Neural progenitor cell (in vitro differentiated cells): Measurements from ENCODE around the gene OPRD1. TPM values are rescaled to one million over a fixed set of nuclear protein-coding genes. Genes with fewer than 3 reads are reported as not detected.

Source experiments
- DNase-seq: peaks from one replicate; pipeline ENCODE4 v3.0.0-alpha.2; 2016; ENCODE audit warnings: low spot score
- H2AFZ ChIP-seq: fragments of 200-600 bp; sonication (generic); replicated peaks from 2 replicates; pipeline ENCODE4 v1.6.1; 2016; ENCODE audit warnings: antibody characterized with exemption
- H3F3A ChIP-seq: fragments of 200-600 bp; sonication (generic); 2 replicates; pipeline ENCODE4 v1.6.1; 2016; ENCODE audit warnings: antibody characterized with exemption, low read depth
- H3K27ac ChIP-seq: fragments of 200-600 bp; sonication (generic); 2 replicates; pipeline ENCODE4 v1.5.1; 2016; ENCODE audit warnings: mild to moderate bottlenecking
- H3K27me3 ChIP-seq: fragments of 200-600 bp; sonication (generic); 2 replicates; pipeline ENCODE4 v1.6.1; 2016; ENCODE audit warnings: mild to moderate bottlenecking, moderate library complexity
- H3K36me3 ChIP-seq: fragments of 200-600 bp; sonication (generic); 2 replicates; pipeline ENCODE4 v1.5.1; 2016
- H3K4me1 ChIP-seq: fragments of 200-600 bp; sonication (generic); 2 replicates; pipeline ENCODE4 v1.6.1; 2016; ENCODE audit warnings: mixed run types
- H3K4me2 ChIP-seq: fragments of 200-600 bp; sonication (generic); 2 replicates; pipeline ENCODE4 v1.6.1; 2016
- H3K4me3 ChIP-seq: fragments of 200-600 bp; sonication (generic); 2 replicates; pipeline ENCODE4 v1.5.1; 2016
- H3K79me2 ChIP-seq: fragments of 200-600 bp; sonication (generic); 2 replicates; pipeline ENCODE4 v1.6.1; 2016; ENCODE audit warnings: low read depth
- H3K9ac ChIP-seq: fragments of 200-600 bp; sonication (generic); 2 replicates; pipeline ENCODE4 v1.6.1; 2016
- H3K9me3 ChIP-seq: fragments of 200-600 bp; sonication (generic); 2 replicates; pipeline ENCODE4 v1.5.1; 2016; ENCODE audit warnings: low read depth
- H4K20me1 ChIP-seq: fragments of 200-600 bp; sonication (generic); 2 replicates; pipeline ENCODE4 v1.6.1; 2016; ENCODE audit warnings: low read depth
- H3K27ac Mint-ChIP-seq: 3 replicates; pipeline ENCODE4 v1.8.0; 2021; ENCODE audit warnings: mixed read lengths
- H3K27me3 Mint-ChIP-seq: 2 replicates; pipeline ENCODE4 v1.8.0; 2022; ENCODE audit warnings: low read depth, mild to moderate bottlenecking, inconsistent platforms, moderate library complexity, mixed read lengths; ENCODE audit not compliant: insufficient read depth
- H3K36me3 Mint-ChIP-seq: 3 replicates; pipeline ENCODE4 v1.8.0; 2021; ENCODE audit warnings: mixed read lengths
- H3K4me1 Mint-ChIP-seq: 3 replicates; pipeline ENCODE4 v1.8.0; 2021; ENCODE audit warnings: mixed read lengths
- H3K4me3 Mint-ChIP-seq: 3 replicates; pipeline ENCODE4 v1.8.0; 2021; ENCODE audit warnings: mild to moderate bottlenecking, moderate library complexity, mixed read lengths
- H3K9me3 Mint-ChIP-seq: 3 replicates; pipeline ENCODE4 v1.8.0; 2020; ENCODE audit warnings: mixed read lengths
- CTCF ChIP-seq: fragments of 200-600 bp; sonication (generic); IDR thresholded peaks from 2 replicates; pipeline ENCODE4 v1.5.1; 2017; ENCODE audit warnings: antibody characterized with exemption, mild to moderate bottlenecking
- EZH2 ChIP-seq: fragments of 200-600 bp; sonication (generic); IDR thresholded peaks from 2 replicates; pipeline ENCODE4 v1.6.1; 2017; ENCODE audit warnings: antibody characterized with exemption, mild to moderate bottlenecking, moderate library complexity
- EZH2phosphoT487 ChIP-seq: fragments of 200-600 bp; sonication (generic); IDR thresholded peaks from 2 replicates; pipeline ENCODE4 v1.6.1; 2017; ENCODE audit warnings: antibody characterized with exemption
- total RNA-seq: library from RNA; depleted of rRNA; stranded (reverse); fragments of >200 nt; gene quantifications from 2 replicates; pipeline ENCODE4 v1.2.3, GENCODE V29; 2015; ENCODE audit warnings: low replicate concordance

OPRD1 gene
- total RNA-seq, 1 donor from 2014 or later: 0.37 TPM

GRCh38 chr1:28778021-28778420, 33.9 kb upstream of the OPRD1 start:
- no peaks in the 10 kb centered on the region for H3K4me1 ChIP-seq
- H4K20me1 ChIP-seq: peaks cover 22% of the 10 kb centered on the region
- Mint-ChIP-seq H3K4me3 (no peak overlapping the region), H3K27me3 (peaks cover 7% of the 10 kb centered on the region), H3K9me3 (no peaks in the 10 kb centered on the region), H3K27ac (no peak overlapping the region), H3K4me1 (peaks cover 11% of the 10 kb centered on the region), H3K36me3 (peaks cover 2% of the 10 kb centered on the region)
- no peaks in the 10 kb centered on the region for H3K27me3 ChIP-seq
- H3K4me2 ChIP-seq: no peak overlapping the region
- no peaks in the 10 kb centered on the region for H3K79me2 ChIP-seq
- H3F3A ChIP-seq: peaks cover 36% of the 10 kb centered on the region
- no peaks in the 10 kb centered on the region for H3K36me3 ChIP-seq
- no peak overlapping the region for H3K27ac ChIP-seq
- no peak overlapping the region for H3K9ac ChIP-seq
- H3K4me3 ChIP-seq: no peak overlapping the region
- TF ChIP-seq EZH2 (no peak), EZH2phosphoT487 (no peak), CTCF (no peak)
- H2AFZ ChIP-seq: no peak overlapping the region
- no peak for DNase-seq
- H3K9me3 ChIP-seq: no peaks in the 10 kb centered on the region

DNA sequence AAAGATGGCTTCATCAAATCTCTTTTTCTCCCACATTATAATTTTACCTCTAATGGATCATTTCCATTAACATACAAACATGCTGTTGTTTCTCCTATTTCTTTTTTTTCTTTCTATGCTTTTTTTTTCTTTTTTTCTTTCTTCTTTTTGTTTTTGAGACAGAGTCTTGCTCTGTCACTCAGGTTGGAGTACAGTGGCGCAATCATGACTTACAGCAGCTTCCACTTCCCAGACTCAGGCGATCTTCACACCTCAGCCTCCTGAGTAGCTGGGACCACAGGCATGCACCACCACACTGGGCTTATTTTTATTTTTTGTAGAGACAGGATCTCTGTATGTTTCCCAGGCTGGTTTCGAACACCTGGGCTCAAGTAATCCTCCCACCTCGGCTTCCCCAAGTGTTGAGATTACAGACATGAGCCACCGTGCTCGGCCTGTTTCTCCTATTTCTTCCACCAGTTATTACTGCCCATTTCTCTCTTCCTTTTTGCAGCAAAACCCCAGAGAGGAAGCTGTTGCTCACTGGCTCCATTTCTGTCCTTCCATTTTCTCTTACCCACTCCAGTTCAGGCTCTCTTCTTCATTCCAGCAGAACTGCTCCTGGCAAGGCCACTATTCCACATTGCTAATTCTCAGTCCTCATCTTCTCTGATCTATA, 32.1 kb upstream of the OPRD1 start:
- TF ChIP-seq EZH2phosphoT487: no peak
- TF ChIP-seq EZH2: no peak
- no peak for TF ChIP-seq CTCF

GRCh38 chr1:28781305-28781704, 30.7 kb upstream of the OPRD1 start:
- H3K27ac Mint-ChIP-seq: no peak overlapping the region
- peaks cover 19% of the 10 kb centered on the region for H3K4me1 Mint-ChIP-seq
- Histone ChIP-seq H3K27me3 (no peaks in the 10 kb centered on the region), H3K4me3 (no peak overlapping the region), H3K36me3 (no peaks in the 10 kb centered on the region), H3K9ac (no peak overlapping the region), H3K4me2 (no peak overlapping the region), H3K4me1 (no peaks in the 10 kb centered on the region), H2AFZ (no peak overlapping the region), H3K79me2 (no peaks in the 10 kb centered on the region), H4K20me1 (no peaks in the 10 kb centered on the region), H3F3A (peaks cover 7% of the 10 kb centered on the region), H3K9me3 (no peaks in the 10 kb centered on the region), H3K27ac (no peak overlapping the region)
- no peaks in the 10 kb centered on the region for H3K9me3 Mint-ChIP-seq
- H3K36me3 Mint-ChIP-seq: no peaks in the 10 kb centered on the region
- no peak for TF ChIP-seq EZH2phosphoT487
- no peak for TF ChIP-seq CTCF
- peaks cover 7% of the 10 kb centered on the region for H3K27me3 Mint-ChIP-seq
- no peak overlapping the region for H3K4me3 Mint-ChIP-seq
- no peak for DNase-seq

More for the DNA sequence above, 32.1 kb upstream of the OPRD1 start:
- Histone ChIP-seq H3K27ac (no peak overlapping the region), H3K4me3 (no peak overlapping the region), H3K27me3 (no peaks in the 10 kb centered on the region), H3K9me3 (no peaks in the 10 kb centered on the region), H2AFZ (no peak overlapping the region), H3K79me2 (no peaks in the 10 kb centered on the region), H3K36me3 (no peaks in the 10 kb centered on the region), H3F3A (peaks cover 18% of the 10 kb centered on the region), H3K4me1 (no peaks in the 10 kb centered on the region), H3K4me2 (no peak overlapping the region), H4K20me1 (peaks cover 4% of the 10 kb centered on the region), H3K9ac (no peak overlapping the region)
- Mint-ChIP-seq H3K27ac (no peak overlapping the region), H3K36me3 (peaks cover under 1% of the 10 kb centered on the region), H3K4me3 (no peak overlapping the region), H3K4me1 (peaks cover 11% of the 10 kb centered on the region), H3K27me3 (peaks cover 7% of the 10 kb centered on the region), H3K9me3 (no peaks in the 10 kb centered on the region)
- no peak for DNase-seq
